ENCODE data around the gene SEPTIN8.
A peak's percentile ranks its signal among the peaks of the same experiment; 100 is the strongest.

The SEPTIN8 gene

GRCh38 chr5:132764671-132765238 lies 12.3 kb downstream of the SEPTIN8 start:
- no peak for DNase-seq

GRCh38 chr5:132764051-132764450 lies 13.0 kb downstream of the SEPTIN8 start:
- DNase-seq = no peak

GRCh38 chr5:132763181-132764036 lies 13.6 kb downstream of the SEPTIN8 start:
- peak in 3 of 4 experiments; percentile 40 to 58 (median 46) for DNase-seq

GRCh38 chr5:132762246-132763000 lies 14.6 kb downstream of the SEPTIN8 start:
- no peak for DNase-seq

GRCh38 chr5:132761321-132762240 lies 15.5 kb downstream of the SEPTIN8 start:
- no peak for DNase-seq

- DNase-seq = no peak
These were observed 16.3 kb downstream of the SEPTIN8 start for GRCh38 chr5:132760601-132761317.

GRCh38 chr5:132760049-132760420 lies 17.0 kb downstream of the SEPTIN8 start:
- DNase-seq = no peak

- no peak for DNase-seq
These were observed 17.7 kb downstream of the SEPTIN8 start for GRCh38 chr5:132759114-132760048.

GRCh38 chr5:132758451-132758850 lies 18.6 kb downstream of the SEPTIN8 start:
- DNase-seq = no peak

- DNase-seq = no peak
These were observed 20.5 kb downstream of the SEPTIN8 start for GRCh38 chr5:132756542-132756941.

GRCh38 chr5:132754947-132755346 lies 22.1 kb downstream of the SEPTIN8 start:
- peak in 2 of 4 experiments; percentile 14 to 16 for DNase-seq

- DNase-seq = no peak
These were observed 22.9 kb downstream of the SEPTIN8 start for GRCh38 chr5:132754111-132754510.

GRCh38 chr5:132753135-132753987 lies 23.7 kb downstream of the SEPTIN8 start:
- no peak for DNase-seq

GRCh38 chr5:132752581-132753125 lies 24.4 kb downstream of the SEPTIN8 start:
- no peak for DNase-seq

GRCh38 chr5:132751971-132752580 lies 25.0 kb downstream of the SEPTIN8 start:
- DNase-seq = no peak

GRCh38 chr5:132751444-132751843 lies 25.6 kb downstream of the SEPTIN8 start:
- no peak for DNase-seq

- no peak for DNase-seq
These were observed 26.4 kb downstream of the SEPTIN8 start for GRCh38 chr5:132750471-132751230.

- no peak for DNase-seq
These were observed 27.5 kb downstream of the SEPTIN8 start for GRCh38 chr5:132749506-132749905.
